VCaP (cell line): ENCODE results near the gene PTPRD.

Experiments
- H3K27ac ChIP-seq: fragments of 450-650 bp; 2 replicates; pipeline ENCODE4 v1.5.1; 2017
- CTCF ChIP-seq: fragments of 450-650 bp; conservative IDR thresholded peaks from 2 replicates; pipeline ENCODE4 v1.5.1; 2017; ENCODE audit warnings: mild to moderate bottlenecking, moderate library complexity

PTPRD gene

DNA sequence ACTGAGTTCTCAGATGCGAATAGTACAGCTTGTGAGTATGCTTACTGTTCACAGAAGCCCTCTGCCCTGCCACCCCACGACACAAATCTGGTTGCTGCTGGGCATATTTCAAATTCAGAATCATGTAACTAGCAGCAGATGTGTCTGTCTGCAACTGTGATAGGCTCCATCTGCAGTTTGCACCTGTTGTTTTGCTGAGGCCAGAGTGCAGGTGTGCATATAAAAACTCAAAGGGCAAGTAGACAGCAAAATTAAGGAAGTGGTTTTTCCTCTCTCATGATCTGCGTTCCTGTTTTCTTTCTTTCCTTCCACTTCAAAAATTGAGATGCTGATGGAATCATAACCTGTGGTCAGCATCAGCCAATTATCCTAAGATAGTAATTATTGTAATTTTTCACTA lies 1000.5 kb downstream of the PTPRD start:
- no peak for TF ChIP-seq CTCF
- H3K27ac ChIP-seq = no peak overlapping the region

DNA sequence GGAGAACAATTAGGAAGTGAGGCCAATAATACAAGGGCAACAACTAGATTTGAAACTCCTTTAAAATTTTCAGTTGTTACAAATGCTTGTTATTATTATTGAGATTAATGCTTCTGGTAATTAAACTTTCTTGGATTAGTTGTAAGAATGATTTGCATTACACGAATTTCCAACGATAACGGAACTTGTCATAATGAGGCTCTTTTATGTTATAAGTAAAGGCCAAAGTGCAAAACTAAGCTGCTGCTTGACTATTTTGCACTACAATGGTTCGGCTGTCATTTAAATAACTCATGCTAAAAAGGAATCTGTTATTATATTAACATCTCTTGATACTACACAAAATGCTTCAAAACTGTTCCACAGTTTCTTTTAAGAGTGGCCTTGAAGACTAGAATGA lies 1007.1 kb downstream of the PTPRD start:
- no peak overlapping the region for H3K27ac ChIP-seq
- TF ChIP-seq CTCF = no peak

- TF ChIP-seq CTCF = no peak
- H3K27ac ChIP-seq = no peak overlapping the region
Observed at GRCh38 chr9:9603345-9603744, 1009.5 kb downstream of the PTPRD start.

GRCh38 chr9:9598723-9599122 lies 1014.1 kb downstream of the PTPRD start:
- no peak for TF ChIP-seq CTCF
- H3K27ac ChIP-seq = no peak overlapping the region

DNA sequence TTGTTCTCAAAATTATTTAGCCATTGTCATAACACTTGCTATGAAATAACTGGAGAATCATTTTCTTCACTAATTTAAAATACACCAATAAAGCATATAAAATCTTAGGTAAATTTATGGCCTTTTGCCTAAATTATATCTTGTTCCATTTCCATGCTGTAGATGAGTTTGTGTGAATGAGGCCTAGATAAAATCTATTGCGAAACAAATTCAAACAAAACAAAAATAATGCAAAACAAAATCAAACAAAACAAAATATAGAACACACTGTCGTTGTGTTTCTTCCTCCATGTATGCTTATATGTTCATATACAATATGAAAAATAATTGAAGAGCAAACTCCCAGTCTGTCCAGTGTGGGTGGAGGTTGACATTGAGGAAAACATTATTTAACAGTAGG lies 1020.7 kb downstream of the PTPRD start:
- TF ChIP-seq CTCF = no peak
- H3K27ac ChIP-seq = no peak overlapping the region

GRCh38 chr9:9585920-9586319 lies 1026.9 kb downstream of the PTPRD start:
- TF ChIP-seq CTCF = no peak
- no peak overlapping the region for H3K27ac ChIP-seq

DNA sequence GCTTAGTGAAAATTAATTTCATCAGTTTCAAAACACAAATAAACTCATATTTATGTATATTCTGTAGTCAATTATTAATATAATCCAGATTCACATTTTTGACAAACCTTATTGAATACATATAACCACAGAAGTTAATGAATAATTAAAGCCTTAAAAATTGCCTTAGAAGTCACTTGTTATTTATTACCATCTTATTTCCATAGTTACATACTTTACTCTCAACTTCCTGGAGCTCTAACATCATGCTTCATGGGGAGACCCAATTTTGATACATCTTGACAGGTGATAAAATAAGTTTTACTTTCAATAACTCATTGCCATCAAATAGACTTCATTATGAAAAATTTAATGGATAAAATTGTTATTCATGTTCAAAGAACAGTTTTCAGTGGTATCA lies 1038.7 kb downstream of the PTPRD start:
- H3K27ac ChIP-seq = no peak overlapping the region
- no peak for TF ChIP-seq CTCF

GRCh38 chr9:9565700-9566099 lies 1047.1 kb downstream of the PTPRD start:
- H3K27ac ChIP-seq = no peak overlapping the region
- no peak for TF ChIP-seq CTCF
